Measurements from ENCODE around the gene BTF3L4.

BTF3L4 gene

DNA sequence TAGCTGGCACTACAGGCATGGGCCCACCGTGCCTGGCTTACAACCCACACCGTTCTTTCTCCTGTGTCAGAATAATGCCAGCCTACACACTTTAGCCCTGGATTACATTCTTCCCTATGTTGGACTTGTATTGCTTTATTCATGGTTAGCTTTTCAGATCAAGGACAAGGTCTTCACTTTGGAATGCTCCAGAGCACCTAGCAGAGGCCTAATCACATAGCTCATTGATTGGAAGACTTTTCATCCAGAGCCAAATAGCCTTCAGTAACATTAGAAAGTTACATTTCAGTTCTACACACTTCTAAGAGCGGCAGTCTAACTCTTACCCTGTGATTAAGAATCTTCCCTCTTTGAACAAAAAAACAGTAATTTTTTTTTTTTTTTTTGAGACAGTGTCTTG is 56.4 kb downstream of the BTF3L4 start:
- Histone ChIP-seq H3K27ac (no peak overlapping the region), H3K4me3 (no peak overlapping the region)

DNA sequence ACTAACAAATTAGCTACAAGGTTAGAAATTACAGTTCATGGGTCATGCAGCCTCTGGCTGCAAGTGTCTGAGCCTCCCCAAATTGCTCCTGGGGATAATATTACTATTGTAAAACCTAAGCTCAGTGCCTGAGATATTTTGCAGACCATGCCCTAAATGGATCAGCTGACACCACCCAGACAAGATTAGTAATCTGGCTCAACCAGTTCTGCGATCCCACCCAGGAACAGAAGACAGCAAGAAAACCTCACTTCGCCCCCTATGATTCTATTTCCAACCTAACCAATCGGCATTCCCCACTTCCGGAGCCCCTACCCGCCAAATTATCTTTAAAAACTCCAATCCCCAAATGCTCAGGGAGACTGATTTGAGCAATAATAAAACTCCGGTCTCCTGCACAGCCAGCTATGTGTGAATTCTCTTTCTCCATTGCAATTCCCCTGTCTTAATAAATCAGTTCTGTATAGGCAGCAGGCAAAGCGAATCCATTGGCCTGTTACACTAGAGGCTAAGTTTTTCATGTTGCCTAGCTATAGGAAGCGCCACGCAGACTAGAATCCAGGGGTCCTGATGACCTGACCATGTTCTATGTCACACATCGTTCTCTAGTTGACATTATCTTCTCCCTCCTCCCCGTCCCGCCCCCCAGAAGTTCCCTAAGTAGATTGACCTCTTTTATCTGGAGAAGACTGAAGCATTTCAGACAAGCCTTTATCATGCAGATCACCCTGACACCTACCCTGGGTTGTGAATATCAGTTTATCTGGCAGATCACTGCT is 63.4 kb downstream of the BTF3L4 start:
- Histone ChIP-seq H3K4me3 (no peak overlapping the region), H3K27ac (no peak overlapping the region)

DNA sequence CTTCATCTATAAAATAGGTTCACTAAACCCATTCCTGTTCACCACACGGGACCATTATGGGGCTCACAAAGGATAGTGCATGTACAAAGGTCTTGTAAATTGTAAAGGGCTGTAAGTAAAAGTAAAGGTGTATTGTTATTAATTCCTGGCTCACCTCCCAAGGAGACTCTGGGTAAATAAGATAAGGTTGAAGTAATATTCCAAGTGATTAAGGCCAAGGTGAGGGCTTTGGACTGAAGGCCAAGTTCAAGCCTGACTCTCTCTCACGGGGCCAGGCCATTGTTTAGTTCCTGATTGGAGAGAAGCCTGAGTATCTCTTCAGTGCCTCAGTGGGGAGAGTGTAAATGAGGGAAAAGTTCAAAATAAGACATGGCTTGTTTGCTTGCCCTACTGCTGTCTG is 66.3 kb downstream of the BTF3L4 start:
- Histone ChIP-seq H3K27ac (no peak overlapping the region), H3K4me3 (no peak overlapping the region)

DNA sequence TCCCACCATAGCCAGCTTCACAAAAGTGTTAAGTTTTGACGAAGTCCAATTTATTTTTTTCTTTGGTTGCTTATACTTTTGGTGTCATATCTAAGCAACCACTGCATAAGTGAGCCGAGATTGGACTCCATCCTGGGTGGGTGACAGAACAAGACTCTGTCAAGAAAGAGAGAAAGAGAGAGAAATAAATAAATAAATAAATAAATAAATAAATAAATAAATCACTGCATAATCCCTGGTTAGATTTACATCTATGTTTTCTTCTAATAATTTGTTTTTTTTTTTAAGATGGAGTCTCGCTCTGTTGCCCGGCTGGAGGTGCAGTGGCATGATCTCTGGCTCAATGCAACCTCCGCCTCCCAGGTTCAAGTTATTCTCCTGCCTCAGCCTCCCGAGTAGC is 67.5 kb downstream of the BTF3L4 start:
- H3K27ac ChIP-seq, result no peak overlapping the region
- H3K4me3 ChIP-seq, result no peak overlapping the region

DNA sequence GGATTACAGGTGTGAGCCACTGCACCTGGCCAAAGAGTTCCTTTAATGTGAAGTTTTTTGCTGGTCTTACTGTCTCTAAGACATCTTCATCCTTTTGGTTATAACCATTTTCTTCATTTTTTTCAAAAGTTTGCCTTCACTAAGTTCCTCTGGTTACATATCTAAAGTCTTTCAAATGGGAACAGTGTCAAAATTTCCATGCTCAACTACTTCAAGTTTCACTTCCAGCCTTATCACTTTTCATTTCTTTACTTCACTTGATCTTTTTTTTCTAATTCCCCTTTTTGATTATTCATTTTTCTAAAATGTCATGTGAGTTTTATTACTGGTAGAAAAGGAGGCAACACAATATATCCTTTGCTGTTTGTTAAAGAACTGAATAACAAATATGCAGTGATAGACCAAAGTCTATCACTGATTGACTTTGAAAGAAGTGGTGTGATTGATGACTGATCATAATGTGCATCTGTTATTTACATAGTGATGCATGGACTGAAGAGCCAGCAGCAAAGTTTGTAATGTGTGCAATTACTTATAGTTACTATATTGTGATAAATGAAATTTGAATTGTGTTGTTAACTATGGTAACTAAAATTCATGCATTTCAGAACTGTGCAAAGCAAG is 69.8 kb downstream of the BTF3L4 start:
- Histone ChIP-seq H3K27ac (no peak overlapping the region), H3K4me3 (no peak overlapping the region)

DNA sequence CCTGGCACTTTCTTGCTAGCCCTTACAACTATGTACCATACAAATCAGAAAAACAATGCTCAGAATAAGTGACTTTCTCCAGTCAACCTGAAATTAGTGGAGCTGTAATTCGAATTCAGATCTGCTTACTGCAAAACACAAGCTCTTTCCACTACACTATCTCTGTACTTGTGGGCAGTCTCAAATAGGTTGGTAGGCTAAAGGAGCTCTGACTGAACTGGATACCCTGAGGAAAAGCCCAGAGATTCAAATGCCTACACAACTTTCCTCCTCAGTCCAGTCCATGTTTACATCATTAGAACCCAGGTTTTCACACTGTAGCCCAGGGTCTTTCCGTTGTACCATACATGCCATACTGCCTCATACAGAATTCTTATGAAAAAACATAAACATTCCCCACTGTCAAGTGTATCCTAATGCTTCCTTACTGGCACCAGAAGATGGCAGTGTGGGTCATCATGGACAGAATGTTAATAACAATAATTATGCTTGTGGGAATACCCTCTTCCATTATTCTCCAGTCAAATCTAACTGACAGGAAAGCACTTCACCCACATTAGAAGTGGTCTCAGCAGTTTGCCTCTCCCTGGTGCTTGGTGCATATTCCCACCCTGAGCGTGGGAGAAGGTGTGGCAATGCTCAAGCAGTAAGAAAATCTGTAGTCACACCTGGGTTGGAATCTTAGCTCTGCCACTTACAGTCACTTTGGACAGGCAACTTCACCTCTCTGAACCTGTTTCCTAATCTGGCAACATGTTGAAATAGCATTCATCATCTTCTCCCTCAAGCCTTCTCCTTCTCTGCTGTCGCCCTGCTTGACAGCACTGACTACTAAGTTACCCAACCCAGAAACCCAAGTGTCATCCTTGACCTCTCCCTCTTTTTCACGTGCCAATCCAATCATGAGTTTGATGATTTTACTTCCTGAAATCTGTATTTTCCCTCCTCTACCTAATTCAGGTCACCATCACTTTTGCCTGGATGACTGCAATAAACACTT is 71.4 kb downstream of the BTF3L4 start:
- no peak overlapping the region for H3K4me3 ChIP-seq
- H3K27ac ChIP-seq, result peak overlapping the region in 1 of 21 experiments; percentile 32

DNA sequence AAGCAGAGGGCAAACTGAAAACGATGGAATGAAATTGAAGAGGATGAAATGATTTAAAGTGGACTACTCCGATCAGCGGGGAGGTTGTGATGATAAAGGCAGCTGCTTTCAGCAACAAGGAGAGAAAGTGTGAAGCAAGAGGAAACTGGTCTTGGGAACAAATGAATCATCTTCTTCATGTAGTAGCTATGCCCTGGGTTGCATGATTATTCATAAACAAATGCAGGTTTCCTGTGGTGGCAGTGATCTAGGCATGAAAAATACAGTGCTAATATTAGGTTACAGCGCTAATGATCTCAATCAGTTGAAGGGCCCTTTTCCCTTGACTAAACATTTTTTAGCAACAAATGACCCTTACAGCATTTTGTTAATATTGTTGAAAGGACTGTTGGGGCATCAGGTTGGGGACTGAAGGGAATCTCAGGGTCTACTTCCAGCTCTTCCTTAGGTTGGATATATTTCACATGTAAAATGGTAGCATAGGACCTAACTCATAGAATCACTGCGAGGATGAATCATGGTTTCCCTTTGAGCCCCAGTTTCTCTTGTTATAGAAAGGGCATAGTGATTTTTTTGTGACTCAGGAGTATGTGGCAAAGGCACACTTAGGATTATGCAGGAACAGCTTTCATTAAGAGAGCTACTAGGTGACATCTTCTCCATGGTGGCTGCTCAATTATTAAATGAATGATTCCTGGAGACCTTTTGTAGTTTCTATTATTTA is 83.9 kb downstream of the BTF3L4 start:
- Histone ChIP-seq H3K4me3 (no peak overlapping the region), H3K27ac (peak overlapping the region in 17 of 21 experiments; percentile 13 to 98 (median 57))
